BLaER1 (cell line): ENCODE results near the gene TEDC2.

ENCODE experiments used
- H3K27ac ChIP-seq: shearing (Covaris generic); formaldehyde crosslinking; 2 replicates; pipeline ENCODE4 v1.8.1; 2022
- H3K27me3 ChIP-seq: shearing (Covaris generic); formaldehyde crosslinking; 2 replicates; pipeline ENCODE4 v1.8.1; 2022
- H3K36me3 ChIP-seq: shearing (Covaris generic); formaldehyde crosslinking; 2 replicates; pipeline ENCODE4 v1.8.1; 2022
- H3K4me1 ChIP-seq: shearing (Covaris generic); formaldehyde crosslinking; 2 replicates; pipeline ENCODE4 v1.8.1; 2022
- H3K4me2 ChIP-seq: shearing (Covaris generic); formaldehyde crosslinking; 2 replicates; pipeline ENCODE4 v1.8.1; 2022
- H3K4me3 ChIP-seq: shearing (Covaris generic); formaldehyde crosslinking; 2 replicates; pipeline ENCODE4 v1.8.1; 2022
- H3K9ac ChIP-seq: shearing (Covaris generic); formaldehyde crosslinking; 2 replicates; pipeline ENCODE4 v1.8.1; 2022
- H3K9me3 ChIP-seq: shearing (Covaris generic); formaldehyde crosslinking; 2 replicates; pipeline ENCODE4 v1.8.1; 2022
- H4K20me1 ChIP-seq: shearing (Covaris generic); formaldehyde crosslinking; 2 replicates; pipeline ENCODE4 v1.8.1; 2022
- Cebpa-rat ChIP-seq: shearing (Covaris generic); IDR thresholded peaks from 2 replicates; pipeline ENCODE4 v1.8.1; 2022

Gene TEDC2

DNA sequence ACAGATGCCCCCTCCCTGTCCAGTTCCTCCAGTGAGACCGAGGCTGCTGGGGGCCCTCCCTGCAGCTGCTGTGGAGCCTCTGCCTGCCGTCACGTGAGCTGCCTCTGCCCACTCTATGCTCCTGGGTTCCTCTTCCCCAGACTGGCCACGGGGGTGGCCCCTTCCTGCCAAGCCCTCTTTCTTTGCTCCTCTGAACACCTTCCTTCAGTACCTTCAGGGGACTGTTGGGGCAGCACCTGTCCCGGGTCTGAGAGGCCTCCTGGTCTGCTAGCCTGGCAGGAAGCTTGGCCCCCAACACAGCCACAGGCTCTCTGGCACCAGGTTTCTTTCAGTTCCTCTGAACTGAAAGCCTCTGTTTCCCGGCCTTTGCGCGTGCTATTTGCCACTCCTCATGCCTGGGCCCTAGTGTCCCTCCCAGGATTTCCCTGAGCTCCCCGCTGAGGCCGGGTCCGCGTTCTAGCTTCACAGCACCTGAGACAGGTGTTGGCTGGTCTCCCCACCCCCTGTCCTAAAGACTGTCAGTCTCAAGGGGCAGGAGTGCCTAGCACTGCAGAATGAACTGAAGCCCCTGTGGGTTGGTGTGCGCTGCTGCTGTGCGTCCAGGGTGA lies 47.2 kb downstream of the TEDC2 start:
- Histone ChIP-seq H3K9ac (peak overlapping the region; percentile 57), H3K9me3 (no peaks in the 10 kb centered on the region), H3K4me1 (peaks cover 58% of the 10 kb centered on the region), H3K4me2 (peak overlapping the region; percentile 40; the same call in 1 of the 2 replicates), H3K27ac (peak overlapping the region; percentile 60), H3K4me3 (no peak overlapping the region), H3K27me3 (no peaks in the 10 kb centered on the region), H3K36me3 (peaks cover 30% of the 10 kb centered on the region), H4K20me1 (peaks cover 20% of the 10 kb centered on the region)
- TF ChIP-seq Cebpa-rat: no peak

DNA sequence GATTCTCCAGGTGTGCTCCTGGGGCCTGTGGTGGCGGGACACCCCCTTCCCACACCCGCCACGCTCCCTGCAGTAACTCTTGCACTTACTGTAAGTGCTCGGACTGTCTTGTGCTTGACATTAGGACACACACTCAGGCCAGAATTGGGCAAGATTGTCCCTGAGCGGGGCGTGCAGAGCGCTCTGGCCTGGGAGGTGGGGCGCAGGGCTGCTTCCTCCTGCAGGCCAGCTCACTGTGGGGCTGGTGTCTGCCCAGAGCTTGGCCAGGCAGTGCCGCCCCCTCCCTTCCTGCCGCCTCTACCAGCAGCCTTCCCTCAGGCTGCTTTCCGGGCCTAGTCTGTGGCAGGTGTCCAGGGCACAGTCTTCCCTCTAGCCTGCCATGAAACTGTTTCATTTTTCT lies 47.8 kb downstream of the TEDC2 start:
- Histone ChIP-seq H3K4me1 (peaks cover 58% of the 10 kb centered on the region), H3K9me3 (no peaks in the 10 kb centered on the region), H3K4me2 (peak overlapping the region; percentile 40; the same call in 1 of the 2 replicates), H3K36me3 (peaks cover 25% of the 10 kb centered on the region; the same call in 1 of the 2 replicates), H3K27me3 (no peaks in the 10 kb centered on the region), H3K4me3 (no peak overlapping the region), H4K20me1 (peaks cover 15% of the 10 kb centered on the region), H3K27ac (peak overlapping the region; percentile 60; the same call in 1 of the 2 replicates), H3K9ac (peak overlapping the region; percentile 57)
- TF ChIP-seq Cebpa-rat: no peak

DNA sequence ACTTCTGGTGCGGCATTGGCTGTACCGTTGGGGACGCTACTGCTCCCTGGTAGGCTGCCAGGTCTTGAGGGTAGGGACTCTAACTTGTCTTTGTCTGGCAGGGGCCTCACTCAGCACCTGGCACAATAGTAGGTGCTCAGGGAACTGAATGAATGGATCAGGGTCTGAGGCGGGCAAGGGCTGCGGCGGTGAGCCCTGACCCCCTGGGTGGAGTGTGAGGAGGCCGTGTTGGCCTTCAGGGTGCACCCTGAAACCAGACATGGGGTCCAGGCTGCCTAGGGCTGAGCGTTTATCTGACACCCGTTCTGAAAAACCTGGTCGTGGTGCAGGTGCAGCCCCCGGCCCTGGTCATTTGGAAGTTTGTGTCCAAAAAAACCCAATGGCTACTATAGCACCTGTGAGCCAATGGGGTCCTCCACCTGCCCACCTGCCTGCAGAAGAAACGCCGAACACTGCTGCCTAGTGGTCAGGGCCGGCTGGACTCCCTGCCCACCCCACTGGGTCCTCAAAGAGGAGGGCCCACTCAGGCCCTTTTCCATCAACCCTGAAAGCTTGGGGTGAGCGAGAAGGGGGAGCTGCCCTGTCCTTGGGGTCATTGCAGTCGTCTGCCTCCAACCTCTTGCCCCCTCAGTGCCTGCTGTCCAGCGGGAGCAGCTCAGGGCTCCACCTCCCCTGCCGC lies 49.0 kb downstream of the TEDC2 start:
- Histone ChIP-seq H4K20me1 (peaks cover 11% of the 10 kb centered on the region; the same call in 1 of the 2 replicates), H3K27ac (no peak overlapping the region), H3K4me2 (no peak overlapping the region), H3K9me3 (no peaks in the 10 kb centered on the region), H3K36me3 (peaks cover 22% of the 10 kb centered on the region; the same call in 1 of the 2 replicates), H3K4me3 (no peak overlapping the region), H3K27me3 (no peaks in the 10 kb centered on the region), H3K4me1 (peaks cover 63% of the 10 kb centered on the region), H3K9ac (no peak overlapping the region)
- no peak for TF ChIP-seq Cebpa-rat

GRCh38 chr16:2511128-2511800 lies 51.4 kb downstream of the TEDC2 start:
- H3K4me3 ChIP-seq: no peak overlapping the region
- no peak overlapping the region for H3K9ac ChIP-seq
- no peak overlapping the region for H3K27ac ChIP-seq
- no peaks in the 10 kb centered on the region for H3K27me3 ChIP-seq
- TF ChIP-seq Cebpa-rat: no peak
- peaks cover 18% of the 10 kb centered on the region for H3K36me3 ChIP-seq
- peaks cover 79% of the 10 kb centered on the region for H3K4me1 ChIP-seq
- H4K20me1 ChIP-seq: peaks cover 30% of the 10 kb centered on the region
- no peaks in the 10 kb centered on the region for H3K9me3 ChIP-seq
- no peak overlapping the region for H3K4me2 ChIP-seq

DNA sequence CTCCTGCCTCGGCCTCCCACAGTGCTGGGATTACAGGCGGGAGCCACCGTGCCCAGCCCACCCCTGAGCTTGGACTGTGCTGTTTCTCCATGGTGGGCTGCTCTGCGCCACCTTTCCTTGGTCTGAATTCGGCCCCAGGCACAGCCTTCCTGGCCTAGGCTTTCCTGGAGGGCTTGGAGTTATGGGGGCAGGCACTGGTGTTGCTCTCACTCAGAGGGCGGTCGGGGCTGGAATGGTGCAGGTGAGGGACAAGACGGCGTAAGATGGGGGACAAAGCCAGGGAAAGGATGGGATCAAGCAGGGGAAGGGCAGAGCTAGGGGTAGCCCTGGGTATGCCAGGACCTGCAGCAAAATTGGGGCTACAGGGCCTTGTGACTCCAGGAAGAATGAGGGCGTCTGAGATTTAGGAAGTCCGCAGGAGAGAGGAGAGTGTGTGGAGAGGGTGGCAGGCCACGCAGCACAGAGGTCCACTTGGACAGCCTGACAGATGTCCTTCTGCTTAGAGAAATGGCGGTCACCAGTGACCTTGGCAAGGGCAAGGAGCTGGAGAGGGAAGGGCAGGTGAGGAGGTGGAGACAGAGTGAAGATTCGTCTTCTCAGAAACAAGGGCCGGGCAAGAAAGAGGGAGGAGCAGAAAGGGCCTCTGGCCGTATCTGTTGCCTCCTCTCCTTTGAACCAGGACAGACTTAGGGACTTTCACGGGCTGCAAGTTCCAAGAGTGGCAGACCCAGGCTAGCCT lies 52.3 kb downstream of the TEDC2 start:
- no peaks in the 10 kb centered on the region for H3K9me3 ChIP-seq
- no peaks in the 10 kb centered on the region for H3K27me3 ChIP-seq
- H3K4me2 ChIP-seq: peak overlapping the region; percentile 100
- H3K4me1 ChIP-seq: peaks cover 81% of the 10 kb centered on the region
- H3K4me3 ChIP-seq: no peak overlapping the region
- H3K36me3 ChIP-seq: peaks cover 18% of the 10 kb centered on the region
- peak overlapping the region; percentile 99 for H3K27ac ChIP-seq
- peaks cover 35% of the 10 kb centered on the region for H4K20me1 ChIP-seq
- peak overlapping the region; percentile 98; the same call in 1 of the 2 replicates for H3K9ac ChIP-seq
- TF ChIP-seq Cebpa-rat: no peak

GRCh38 chr16:2512735-2513404 lies 53.0 kb downstream of the TEDC2 start:
- Histone ChIP-seq H3K27ac (peak overlapping the region; percentile 99), H3K27me3 (no peaks in the 10 kb centered on the region), H3K9ac (peak overlapping the region; percentile 98), H3K4me2 (peak overlapping the region; percentile 100), H3K4me1 (peaks cover 77% of the 10 kb centered on the region), H3K4me3 (peak overlapping the region; percentile 92), H4K20me1 (peaks cover 35% of the 10 kb centered on the region), H3K36me3 (peaks cover 12% of the 10 kb centered on the region), H3K9me3 (no peaks in the 10 kb centered on the region)
- TF ChIP-seq Cebpa-rat: no peak

GRCh38 chr16:2513405-2514332 lies 53.8 kb downstream of the TEDC2 start, which contains the start of gene ATP6V0C:
Gene ATP6V0C (plus strand): TSS chr16:2513952. CDS start chr16:2514104, 152 bp downstream.
- peaks cover 43% of the 10 kb centered on the region for H4K20me1 ChIP-seq
- H3K4me1 ChIP-seq: peaks cover 73% of the 10 kb centered on the region

More at GRCh38 chr16:2513405-2514332, 53.8 kb downstream of the TEDC2 start, which contains the start of gene ATP6V0C:
- TF ChIP-seq Cebpa-rat: no peak
- peak within 1 kb of the TSS; percentile 99 for H3K27ac ChIP-seq
- peaks cover 17% of the 10 kb centered on the region for H3K36me3 ChIP-seq
- H3K9ac ChIP-seq: peak within 1 kb of the TSS; percentile 98
- H3K4me3 ChIP-seq: peak within 1 kb of the TSS; percentile 92
- H3K27me3 ChIP-seq: no peaks in the 10 kb centered on the region
- H3K9me3 ChIP-seq: no peaks in the 10 kb centered on the region
- H3K4me2 ChIP-seq: peak within 1 kb of the TSS; percentile 100
